HG03378 (cell line): ENCODE measurements around the gene RBM26.
"Not testable (repeated sequence)": the region's sequence is repeated elsewhere in the genome, so short reads cannot be mapped to it uniquely, and the experiment has no call there.

Experiments
- ATAC-seq: cut with Tn5 transposase; IDR thresholded peaks from one replicate; pipeline ENCODE4 v1.9.1; 2021; ENCODE audit warnings: mild to moderate bottlenecking, moderate library complexity; ENCODE audit not compliant: unreplicated experiment

RBM26 gene

GRCh38 chr13:79387853-79388252, 18.2 kb downstream of the RBM26 start:
- no peak for ATAC-seq

- peak; percentile 14 for ATAC-seq
Measured at GRCh38 chr13:79386125-79386826, 19.8 kb downstream of the RBM26 start.

DNA sequence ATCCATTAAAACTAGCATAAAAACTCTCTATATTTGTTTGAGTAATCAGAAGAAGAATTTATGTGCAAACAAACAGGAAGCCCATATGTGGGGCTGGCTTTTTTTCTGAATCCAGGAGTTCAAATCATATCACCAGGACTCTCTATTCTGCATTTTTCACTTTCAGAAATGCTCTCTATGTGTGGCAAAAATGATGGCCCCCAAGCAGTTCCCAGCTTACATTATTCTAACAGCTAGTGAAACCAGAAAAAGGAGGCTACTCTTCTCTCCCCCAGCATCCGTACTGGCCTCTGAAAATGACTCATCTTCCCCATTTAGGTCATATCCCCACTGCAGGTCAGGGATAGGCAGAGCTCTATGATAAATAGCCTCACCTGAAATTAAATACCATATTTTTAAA, 20.4 kb downstream of the RBM26 start:
- peak; percentile 95 for ATAC-seq

- ATAC-seq, result no peak
Measured at GRCh38 chr13:79384022-79384610, 21.9 kb downstream of the RBM26 start.

DNA sequence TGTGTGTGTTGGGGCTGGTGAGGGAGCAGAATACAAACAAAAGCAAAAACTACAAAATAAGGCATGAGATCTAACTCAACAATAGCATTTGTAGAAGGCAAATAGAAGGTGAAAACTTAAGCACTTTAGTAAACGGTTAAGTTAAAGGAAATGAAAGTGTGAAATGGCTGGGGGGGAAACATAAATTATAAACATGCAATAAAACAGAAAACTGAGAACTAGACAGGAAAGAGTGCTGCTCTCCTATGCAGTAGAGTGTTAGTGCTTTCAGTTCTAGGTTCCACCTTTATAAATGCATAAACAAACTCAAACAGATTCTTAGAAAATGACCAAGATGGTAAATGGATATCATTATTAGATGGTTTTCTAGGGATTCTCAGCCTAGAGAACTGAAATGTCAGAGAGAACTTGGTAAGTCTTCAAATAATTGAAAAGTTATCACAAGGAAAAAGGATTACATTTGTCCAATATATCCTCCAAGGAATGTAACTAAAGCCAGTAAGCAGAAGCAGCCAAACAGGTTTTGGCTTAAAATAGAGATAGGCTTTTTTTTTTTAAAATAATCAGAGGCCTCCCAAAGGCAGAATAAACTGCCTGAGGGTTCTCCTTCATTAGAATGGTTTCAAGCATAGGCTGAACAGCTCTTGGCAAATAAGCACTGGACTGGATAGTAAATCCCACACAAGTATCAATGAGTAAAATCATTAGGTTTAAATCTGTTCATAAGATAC, 23.3 kb downstream of the RBM26 start:
- ATAC-seq, result peak; percentile 36

- no peak for ATAC-seq
Measured at GRCh38 chr13:79380997-79381396, 25.1 kb downstream of the RBM26 start.

- no peak for ATAC-seq
Measured at GRCh38 chr13:79379274-79379673, 26.8 kb downstream of the RBM26 start.

- ATAC-seq, result no peak
Measured at GRCh38 chr13:79376843-79377242, 29.2 kb downstream of the RBM26 start.

DNA sequence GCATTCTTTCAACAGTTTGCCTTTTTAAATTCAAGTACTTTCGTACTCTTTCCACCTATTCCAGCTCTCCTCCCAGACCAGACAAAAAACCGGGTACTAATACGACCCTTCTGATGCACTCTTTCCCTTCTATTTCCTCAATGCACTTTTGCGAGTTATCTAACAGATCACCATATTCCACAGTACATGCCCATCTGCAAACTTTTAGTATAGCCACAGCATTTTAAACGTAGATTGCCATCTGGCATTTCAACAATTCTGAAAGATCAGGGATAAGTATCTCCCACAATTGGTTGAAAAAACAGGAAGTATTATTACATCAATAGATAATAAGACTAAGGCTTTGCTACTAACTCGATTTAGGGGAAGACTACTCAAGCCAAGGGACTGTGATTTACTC, 31.5 kb downstream of the RBM26 start:
- ATAC-seq, result no peak

GRCh38 chr13:79373916-79374315, 32.1 kb downstream of the RBM26 start:
- no peak for ATAC-seq

- no peak for ATAC-seq
Measured at GRCh38 chr13:79369226-79369625, 36.8 kb downstream of the RBM26 start.

DNA sequence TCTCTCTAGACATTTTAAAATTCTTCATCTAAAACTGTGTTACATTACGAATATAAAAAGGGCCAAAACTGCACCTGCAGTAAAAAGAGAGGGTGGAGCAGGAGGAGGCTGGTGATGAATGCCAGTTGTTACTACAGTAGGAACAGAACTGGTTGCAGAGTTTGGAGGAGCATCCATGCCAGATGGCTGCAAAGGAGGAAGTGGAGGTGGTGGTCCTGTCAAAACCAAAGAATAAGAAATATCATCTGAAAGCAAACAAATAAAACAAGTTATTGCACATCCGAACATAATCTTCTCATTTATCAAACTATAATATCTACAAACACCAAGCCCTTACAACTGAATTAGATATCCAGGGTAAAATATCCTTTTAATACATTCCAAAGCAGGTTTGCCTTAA, 40.1 kb downstream of the RBM26 start:
- ATAC-seq, result no peak

GRCh38 chr13:79361299-79361698, 44.8 kb downstream of the RBM26 start:
- no peak for ATAC-seq

GRCh38 chr13:79360095-79360494, 46.0 kb downstream of the RBM26 start:
- ATAC-seq, result no peak

- ATAC-seq, result no peak
Measured at GRCh38 chr13:79359064-79359463, 47.0 kb downstream of the RBM26 start.

DNA sequence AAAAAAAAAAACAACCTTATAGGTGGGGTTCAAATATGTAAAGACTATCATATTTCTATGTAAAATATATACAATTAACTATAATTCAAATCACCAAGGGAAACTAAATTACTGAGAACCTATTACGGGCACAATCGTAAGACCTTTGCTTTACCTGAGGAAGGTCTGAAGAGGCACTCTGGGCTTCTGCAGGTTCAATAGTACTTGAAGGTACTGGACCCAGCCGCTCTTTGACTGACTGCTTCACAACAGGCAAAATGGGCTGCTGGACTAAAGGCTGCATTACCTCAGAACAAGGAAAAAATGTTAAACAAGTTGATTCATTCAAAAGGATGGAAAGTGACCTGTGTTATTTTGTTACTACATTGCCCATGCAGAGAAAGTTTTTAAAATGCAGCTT, 51.8 kb downstream of the RBM26 start:
- ATAC-seq, result no peak

DNA sequence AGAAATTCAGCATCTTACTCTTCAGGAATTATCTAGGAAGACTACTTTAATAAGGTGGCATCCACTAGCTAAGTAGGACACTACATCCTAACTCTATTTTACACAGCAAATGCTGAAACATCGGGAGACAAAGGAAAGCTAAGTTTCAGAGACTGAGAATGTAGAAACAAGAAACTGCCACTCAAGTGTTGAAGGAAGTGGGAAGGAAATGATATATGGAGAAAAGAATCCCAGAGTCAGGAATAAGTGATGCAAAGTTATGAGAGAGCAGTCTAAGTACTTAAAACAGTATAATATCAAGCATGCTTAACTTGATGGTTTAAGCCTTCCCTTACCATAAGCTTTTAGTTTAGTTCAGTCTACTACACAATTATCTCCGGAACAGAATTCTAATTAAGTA, 52.4 kb downstream of the RBM26 start:
- no peak for ATAC-seq

GRCh38 chr13:79352107-79352506, 53.9 kb downstream of the RBM26 start:
- ATAC-seq, result no peak

GRCh38 chr13:79349608-79350007, 56.4 kb downstream of the RBM26 start:
- not testable (repeated sequence) for ATAC-seq

GRCh38 chr13:79349011-79349410, 57.0 kb downstream of the RBM26 start:
- ATAC-seq, result no peak

- no peak for ATAC-seq
Measured at GRCh38 chr13:79346300-79346914, 59.6 kb downstream of the RBM26 start.

DNA sequence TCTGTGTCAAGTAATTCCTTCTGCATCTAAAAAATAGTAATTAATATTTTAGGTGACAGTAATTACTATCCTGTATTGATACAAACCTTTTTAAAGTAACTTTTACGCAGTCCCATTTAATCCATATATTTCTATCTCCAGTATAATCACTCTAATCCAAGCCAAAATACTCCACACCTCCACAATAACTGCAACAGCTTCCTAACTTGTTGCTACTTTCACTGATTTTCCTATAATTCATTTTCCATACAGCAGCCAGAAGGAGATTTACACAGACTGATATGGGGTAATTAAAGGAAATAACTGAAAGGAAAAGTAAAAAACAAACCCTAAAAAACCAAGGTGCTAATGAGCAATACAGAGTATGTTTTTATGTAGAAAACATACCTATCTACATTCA, 64.9 kb downstream of the RBM26 start:
- no peak for ATAC-seq
